CD4-positive, CD25-positive, alpha-beta regulatory T cell (primary cell): ENCODE measurements around the gene DLK1. TPM values are rescaled to one million over a fixed set of nuclear protein-coding genes. Genes with fewer than 3 reads are reported as not detected.

Experiments used
- ATAC-seq, 2 donors: fragments of 150-1000 bp; cut with Tn5 transposase; one replicate each; pipeline ENCODE4 v1.10.0; 2021; ENCODE audit warnings: low read depth in 2 of 2, moderate number of reproducible peaks in 2 of 2, moderate library complexity in 1 of 2
- DNase-seq, 3 donors: peaks; one replicate each; pipeline versions ENCODE4 v3.0.0 to v3.0.0-alpha.2; 2012 to 2022; ENCODE audit warnings: mixed read lengths in 1 of 3
- H3K27ac ChIP-seq: one replicate; pipeline ENCODE4 v1.7.0; 2013; ENCODE audit warnings: mild to moderate bottlenecking, low read length; ENCODE audit not compliant: insufficient read depth, poor library complexity, severe bottlenecking
- H3K27me3 ChIP-seq: one replicate; pipeline ENCODE4 v1.7.0; 2013; ENCODE audit warnings: low read length; ENCODE audit not compliant: control insufficient read depth, insufficient read depth
- H3K36me3 ChIP-seq: one replicate; pipeline ENCODE4 v1.7.0; 2013; ENCODE audit warnings: mild to moderate bottlenecking, low read length, moderate library complexity; ENCODE audit not compliant: control insufficient read depth, insufficient read depth
- H3K4me1 ChIP-seq: 2 replicates; pipeline ENCODE4 v1.7.0; 2013; ENCODE audit warnings: mild to moderate bottlenecking, low read length; ENCODE audit not compliant: insufficient read depth, control insufficient read depth, poor library complexity, severe bottlenecking
- H3K4me3 ChIP-seq: one replicate; pipeline ENCODE4 v1.7.0; 2013; ENCODE audit warnings: low read depth, mild to moderate bottlenecking, low read length, moderate library complexity
- H3K9me3 ChIP-seq, 2 experiments: 1 replicate in 1 of 2; 2 replicates in 1 of 2; pipeline ENCODE4 v1.7.0; 2013; ENCODE audit warnings: low read length in 2 of 2, mild to moderate bottlenecking in 1 of 2, moderate library complexity in 1 of 2; ENCODE audit not compliant: control insufficient read depth in 2 of 2
- H3K27ac Mint-ChIP-seq, 3 donors: one replicate each; pipeline ENCODE4 v1.8.0; 2020 to 2022; ENCODE audit warnings: mild to moderate bottlenecking in 3 of 3, mixed read lengths in 3 of 3, moderate library complexity in 2 of 3
- H3K27me3 Mint-ChIP-seq: one replicate; pipeline ENCODE4 v1.8.0; 2022; ENCODE audit warnings: mild to moderate bottlenecking, mixed read lengths
- H3K36me3 Mint-ChIP-seq: one replicate; pipeline ENCODE4 v1.8.0; 2020; ENCODE audit warnings: mixed read lengths
- H3K4me1 Mint-ChIP-seq, 4 donors: one replicate each; pipeline ENCODE4 v1.8.0; 2020 to 2022; ENCODE audit warnings: mixed read lengths in 4 of 4, mild to moderate bottlenecking in 1 of 4
- H3K4me3 Mint-ChIP-seq, 4 donors: one replicate each; pipeline ENCODE4 v1.8.0; 2020 to 2022; ENCODE audit warnings: mild to moderate bottlenecking in 4 of 4, mixed read lengths in 4 of 4, moderate library complexity in 3 of 4
- H3K9me3 Mint-ChIP-seq, 7 donors: one replicate each; pipeline ENCODE4 v1.8.0; 2020 to 2022; ENCODE audit warnings: mixed read lengths in 7 of 7, mild to moderate bottlenecking in 3 of 7, moderate library complexity in 2 of 7
- polyA plus RNA-seq, 4 donors: library from polyadenylated mRNA; unstranded; fragments of 300-500 nt; fragmentation: Illumina TruSeq; gene quantifications; one replicate each; pipeline ENCODE4 v1.2.3, GENCODE V29; 2021
- total RNA-seq: library from RNA; stranded (reverse); gene quantifications from one replicate; pipeline ENCODE4 v1.2.3, GENCODE V29; 2022

DLK1 gene
- total and polyA plus RNA-seq, 5 donors from 2014 or later = not detected

- H3K36me3 Mint-ChIP-seq = no peaks in the 10 kb centered on the region
- H3K27me3 Mint-ChIP-seq = no peaks in the 10 kb centered on the region
- Histone ChIP-seq H3K36me3 (no peaks in the 10 kb centered on the region), H3K9me3 (no peaks in the 10 kb centered on the region), H3K4me3 (no peak overlapping the region), H3K4me1 (no peaks in the 10 kb centered on the region), H3K27me3 (no peaks in the 10 kb centered on the region), H3K27ac (no peak overlapping the region)
- H3K4me3 Mint-ChIP-seq = no peak overlapping the region
- H3K9me3 Mint-ChIP-seq = peaks cover 0 to 6% (median 0%) of the 10 kb centered on the region in 7 donors
- no peak overlapping the region for H3K27ac Mint-ChIP-seq
- no peak for ATAC-seq
- no peak for DNase-seq
- peaks cover 0 to 9% (median 0%) of the 10 kb centered on the region in 4 donors for H3K4me1 Mint-ChIP-seq
Observed at GRCh38 chr14:100712490-100712889, 14.2 kb upstream of the DLK1 start.

- no peaks in the 10 kb centered on the region for H3K36me3 ChIP-seq
- no peaks in the 10 kb centered on the region for H3K4me1 ChIP-seq
- peaks cover 0 to 6% (median 0%) of the 10 kb centered on the region in 7 donors for H3K9me3 Mint-ChIP-seq
- no peak overlapping the region for H3K27ac Mint-ChIP-seq
- H3K9me3 ChIP-seq = no peaks in the 10 kb centered on the region
- no peak overlapping the region for H3K4me3 Mint-ChIP-seq
- no peak overlapping the region for H3K4me3 ChIP-seq
- H3K27me3 ChIP-seq = no peaks in the 10 kb centered on the region
- H3K27ac ChIP-seq = no peak overlapping the region
- peaks cover 0 to 9% (median 0%) of the 10 kb centered on the region in 4 donors for H3K4me1 Mint-ChIP-seq
- DNase-seq = no peak
- H3K27me3 Mint-ChIP-seq = peaks cover 4% of the 10 kb centered on the region
- no peaks in the 10 kb centered on the region for H3K36me3 Mint-ChIP-seq
- ATAC-seq = no peak
Observed at GRCh38 chr14:100713705-100714104, 13.0 kb upstream of the DLK1 start.

- Histone ChIP-seq H3K4me1 (no peaks in the 10 kb centered on the region), H3K9me3 (no peaks in the 10 kb centered on the region), H3K36me3 (no peaks in the 10 kb centered on the region), H3K4me3 (no peak overlapping the region), H3K27me3 (no peaks in the 10 kb centered on the region), H3K27ac (no peak overlapping the region)
- no peak for ATAC-seq
- peaks cover 0 to 8% (median 0%) of the 10 kb centered on the region in 4 donors for H3K4me1 Mint-ChIP-seq
- H3K4me3 Mint-ChIP-seq = no peak overlapping the region
- no peak overlapping the region for H3K27ac Mint-ChIP-seq
- peaks cover 0 to 6% (median 0%) of the 10 kb centered on the region in 7 donors for H3K9me3 Mint-ChIP-seq
- DNase-seq = no peak
- no peaks in the 10 kb centered on the region for H3K36me3 Mint-ChIP-seq
- H3K27me3 Mint-ChIP-seq = peaks cover 4% of the 10 kb centered on the region
Observed at GRCh38 chr14:100714258-100714892, 12.3 kb upstream of the DLK1 start.

GRCh38 chr14:100715332-100715731 is 11.4 kb upstream of the DLK1 start:
- Mint-ChIP-seq H3K36me3 (no peaks in the 10 kb centered on the region), H3K4me1 (peaks cover 0 to 3% (median 0%) of the 10 kb centered on the region in 4 donors), H3K9me3 (peaks cover 0 to 6% (median 0%) of the 10 kb centered on the region in 7 donors), H3K4me3 (no peak overlapping the region), H3K27ac (peak overlapping the region in 1 of 3 donors; percentile 82), H3K27me3 (peaks cover 4% of the 10 kb centered on the region)
- Histone ChIP-seq H3K27ac (no peak overlapping the region), H3K9me3 (no peaks in the 10 kb centered on the region), H3K4me3 (no peak overlapping the region), H3K36me3 (no peaks in the 10 kb centered on the region), H3K4me1 (no peaks in the 10 kb centered on the region), H3K27me3 (no peaks in the 10 kb centered on the region)
- no peak for DNase-seq
- no peak for ATAC-seq

GRCh38 chr14:100715803-100716202 is 10.9 kb upstream of the DLK1 start:
- H3K36me3 Mint-ChIP-seq = no peaks in the 10 kb centered on the region
- no peaks in the 10 kb centered on the region for H3K4me1 ChIP-seq
- H3K27me3 ChIP-seq = no peaks in the 10 kb centered on the region
- no peak for DNase-seq
- no peaks in the 10 kb centered on the region for H3K36me3 ChIP-seq
- H3K27ac ChIP-seq = no peak overlapping the region
- H3K27ac Mint-ChIP-seq = peak overlapping the region in 1 of 3 donors; percentile 82
- H3K27me3 Mint-ChIP-seq = peaks cover 4% of the 10 kb centered on the region
- H3K9me3 Mint-ChIP-seq = peaks cover 0 to 6% (median 0%) of the 10 kb centered on the region in 7 donors
- H3K9me3 ChIP-seq = no peaks in the 10 kb centered on the region
- H3K4me1 Mint-ChIP-seq = no peaks in the 10 kb centered on the region
- H3K4me3 Mint-ChIP-seq = no peak overlapping the region
- no peak for ATAC-seq
- H3K4me3 ChIP-seq = no peak overlapping the region

GRCh38 chr14:100717386-100717785 is 9.3 kb upstream of the DLK1 start:
- Mint-ChIP-seq H3K27ac (no peak overlapping the region), H3K4me1 (no peaks in the 10 kb centered on the region), H3K9me3 (peaks cover 0 to 6% (median 0%) of the 10 kb centered on the region in 7 donors), H3K36me3 (no peaks in the 10 kb centered on the region), H3K27me3 (peaks cover 14% of the 10 kb centered on the region), H3K4me3 (no peak overlapping the region)
- no peaks in the 10 kb centered on the region for H3K36me3 ChIP-seq
- no peaks in the 10 kb centered on the region for H3K27me3 ChIP-seq
- H3K9me3 ChIP-seq = no peaks in the 10 kb centered on the region
- no peak overlapping the region for H3K4me3 ChIP-seq
- no peaks in the 10 kb centered on the region for H3K4me1 ChIP-seq
- no peak for DNase-seq
- no peak for ATAC-seq
- H3K27ac ChIP-seq = no peak overlapping the region

- Histone ChIP-seq H3K27ac (no peak overlapping the region), H3K4me3 (no peak overlapping the region), H3K36me3 (no peaks in the 10 kb centered on the region), H3K9me3 (no peaks in the 10 kb centered on the region), H3K27me3 (no peaks in the 10 kb centered on the region), H3K4me1 (no peaks in the 10 kb centered on the region)
- DNase-seq (no peak), ATAC-seq (no peak)
- Mint-ChIP-seq H3K27ac (no peak overlapping the region), H3K9me3 (peaks cover 0 to 6% (median 0%) of the 10 kb centered on the region in 7 donors), H3K4me3 (no peak overlapping the region), H3K36me3 (no peaks in the 10 kb centered on the region), H3K4me1 (no peaks in the 10 kb centered on the region), H3K27me3 (peaks cover 19% of the 10 kb centered on the region)
Observed at GRCh38 chr14:100719976-100720520, 6.6 kb upstream of the DLK1 start.

- H3K9me3 Mint-ChIP-seq = peaks cover 0 to 3% (median 0%) of the 10 kb centered on the region in 7 donors
- no peaks in the 10 kb centered on the region for H3K27me3 ChIP-seq
- H3K4me3 Mint-ChIP-seq = no peak overlapping the region
- no peaks in the 10 kb centered on the region for H3K36me3 Mint-ChIP-seq
- H3K27ac ChIP-seq = no peak overlapping the region
- H3K4me1 ChIP-seq = no peaks in the 10 kb centered on the region
- H3K27me3 Mint-ChIP-seq = peaks cover 27% of the 10 kb centered on the region
- H3K4me1 Mint-ChIP-seq = no peaks in the 10 kb centered on the region
- H3K9me3 ChIP-seq = no peaks in the 10 kb centered on the region
- no peaks in the 10 kb centered on the region for H3K36me3 ChIP-seq
- H3K4me3 ChIP-seq = no peak overlapping the region
- no peak for DNase-seq
- no peak overlapping the region for H3K27ac Mint-ChIP-seq
- ATAC-seq = no peak
Observed at GRCh38 chr14:100721568-100721967, 5.1 kb upstream of the DLK1 start.
